Activated CD4-positive, alpha-beta T cell treated with anti-CD3 and anti-CD28 coated beads, Interleukin-2, amount 50 U/mL, for 48 hours (primary cell): ENCODE data around the gene AQP12B.
"Not testable (repeated sequence)": the region's sequence is repeated elsewhere in the genome, so short reads cannot be mapped to it uniquely, and the experiment has no call there.

Source experiments
- DNase-seq, 2 experiments: peaks; one replicate each; pipeline ENCODE4 v3.0.0-alpha.2; 2020

Gene AQP12B

DNA sequence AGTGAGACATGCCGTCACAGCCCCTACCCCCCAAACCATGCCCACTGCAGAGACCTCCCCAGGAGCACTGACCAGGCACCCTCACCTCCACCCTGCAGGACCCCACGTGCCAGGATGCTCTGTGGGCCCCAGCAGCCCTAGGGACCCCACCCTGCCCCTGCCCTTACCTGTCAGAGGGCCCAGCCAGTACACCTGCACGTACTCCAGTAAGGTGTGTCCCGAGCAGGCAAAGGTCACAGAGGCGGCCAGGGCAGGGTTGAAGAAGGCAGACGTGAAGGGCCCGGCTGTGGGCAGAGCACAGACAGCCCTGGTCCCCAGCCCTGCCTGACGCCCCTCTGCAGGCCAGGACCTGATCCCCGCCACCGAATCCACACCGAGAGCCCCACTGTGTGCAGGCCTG, 2.5 kb downstream of the AQP12B start:
- not testable (repeated sequence) for DNase-seq

DNA sequence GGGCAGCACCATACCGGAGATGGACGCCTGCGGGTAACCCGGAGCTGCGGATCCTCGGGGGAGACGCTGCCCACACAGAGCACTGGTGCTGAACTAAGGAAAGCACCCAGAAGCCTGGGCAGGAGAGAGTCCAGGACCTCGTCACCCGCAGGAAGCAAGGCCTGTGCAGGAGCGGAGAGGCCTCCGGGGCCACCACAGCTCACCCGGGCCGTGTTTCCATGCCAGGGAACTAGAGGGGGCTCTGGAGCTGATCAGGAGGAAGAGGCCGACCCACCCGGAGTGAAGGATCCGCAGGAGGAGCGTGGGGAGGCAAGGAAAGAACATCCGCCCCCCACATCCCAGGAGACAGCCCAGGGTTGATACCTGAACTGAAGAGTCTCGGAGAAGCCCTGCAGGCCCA, 3.8 kb downstream of the AQP12B start:
- DNase-seq: not testable (repeated sequence)

DNA sequence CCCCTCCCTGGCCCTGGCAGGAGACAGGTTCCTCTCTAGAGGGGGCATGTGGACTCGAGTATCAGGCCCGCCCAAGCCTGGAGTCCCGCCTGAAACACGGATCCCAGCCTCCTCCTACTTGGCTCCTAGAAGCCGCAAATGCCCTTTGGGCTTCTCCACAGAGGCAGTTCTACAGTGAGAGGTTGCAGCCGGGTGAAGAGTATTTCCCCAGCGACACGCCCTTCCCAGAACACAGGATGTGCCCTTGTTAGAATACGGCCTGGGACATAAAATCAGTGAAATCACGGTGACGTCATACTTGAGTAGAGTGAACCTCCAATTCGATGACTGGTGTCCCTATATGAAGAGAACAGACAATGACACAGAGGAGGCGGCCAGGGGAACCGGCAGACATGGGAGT, 4.6 kb downstream of the AQP12B start:
- DNase-seq: not testable (repeated sequence)

DNA sequence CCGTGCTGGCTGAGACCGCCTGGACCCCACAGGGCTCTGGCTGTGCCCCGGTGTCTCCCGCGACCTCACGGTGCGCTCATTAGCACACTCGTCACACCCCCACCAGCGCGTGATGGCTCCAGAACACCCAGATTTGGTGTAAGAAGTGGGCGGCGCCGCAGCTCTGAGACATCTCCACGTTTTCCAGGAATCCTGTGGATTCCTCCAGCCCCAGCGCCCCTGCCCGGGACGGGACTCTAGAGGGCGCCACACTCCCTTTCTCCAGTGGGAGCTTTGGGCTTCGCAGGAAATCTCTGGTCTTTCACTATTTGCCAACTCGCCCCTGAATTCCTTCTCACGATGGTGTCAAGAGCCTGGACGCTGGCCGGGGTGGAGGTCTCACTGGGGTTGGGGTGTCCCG, 7.3 kb downstream of the AQP12B start:
- DNase-seq: not testable (repeated sequence)

DNA sequence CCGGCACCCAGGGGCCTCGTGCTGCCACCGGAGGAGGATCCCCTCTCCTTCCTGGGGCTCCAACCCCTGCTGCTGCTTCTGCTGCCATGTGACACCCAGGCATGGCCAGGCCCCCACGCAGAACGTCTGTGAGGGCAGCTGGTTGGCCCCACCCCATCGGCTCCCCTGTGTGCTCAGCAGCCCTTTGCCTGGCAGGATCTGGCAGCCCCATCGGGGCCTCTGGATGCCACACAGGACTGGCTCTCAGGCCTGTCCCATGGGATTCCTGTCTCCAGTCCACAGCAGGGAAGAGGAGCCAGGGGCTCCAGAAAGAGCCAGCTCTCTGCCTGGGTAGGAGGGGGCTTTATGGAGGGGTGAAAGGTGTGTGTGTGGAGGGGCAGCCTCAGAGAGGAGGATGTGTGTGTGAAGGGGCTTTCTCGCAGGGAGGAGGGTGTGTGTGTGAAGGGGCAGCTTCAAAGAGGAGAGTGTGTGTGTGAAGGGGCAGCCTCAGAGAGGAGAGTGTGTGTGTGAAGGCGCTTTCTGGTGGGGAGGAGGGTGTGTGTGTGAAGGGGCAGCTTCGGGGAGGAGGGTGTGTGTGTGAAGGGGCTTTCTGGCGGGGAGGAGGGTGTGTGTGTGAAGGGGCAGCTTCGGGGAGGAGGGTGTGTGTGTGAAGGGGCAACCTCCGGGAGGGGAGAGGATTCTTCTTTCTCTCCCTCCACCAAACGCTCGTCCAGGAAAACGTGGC, 8.1 kb downstream of the AQP12B start:
- DNase-seq: not testable (repeated sequence)

DNA sequence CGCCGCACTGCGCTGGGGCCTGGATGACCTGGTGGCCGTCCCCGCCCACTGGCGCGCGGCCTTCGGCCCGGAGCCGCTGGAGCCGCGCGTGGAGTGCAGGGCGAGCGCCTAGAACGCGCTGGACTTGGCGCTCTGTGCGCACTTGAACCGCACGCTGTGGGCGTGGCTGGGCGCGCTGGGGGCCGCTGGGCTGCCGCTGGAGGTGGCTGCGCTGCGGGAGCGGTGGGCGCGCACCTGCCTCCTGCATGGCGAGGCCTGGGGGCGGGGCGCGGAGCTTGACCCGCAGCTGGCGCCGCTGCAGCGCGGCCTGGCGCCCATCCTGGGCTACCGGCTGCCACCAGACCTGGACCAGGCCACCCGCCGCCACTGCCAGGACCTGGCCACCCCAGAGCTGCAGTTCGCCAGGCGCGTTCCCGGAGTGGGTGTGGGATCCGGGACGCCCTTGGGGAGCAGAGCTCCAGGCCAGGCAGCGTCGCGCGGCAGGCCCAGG, 9.9 kb downstream of the AQP12B start:
- DNase-seq: no peak

DNA sequence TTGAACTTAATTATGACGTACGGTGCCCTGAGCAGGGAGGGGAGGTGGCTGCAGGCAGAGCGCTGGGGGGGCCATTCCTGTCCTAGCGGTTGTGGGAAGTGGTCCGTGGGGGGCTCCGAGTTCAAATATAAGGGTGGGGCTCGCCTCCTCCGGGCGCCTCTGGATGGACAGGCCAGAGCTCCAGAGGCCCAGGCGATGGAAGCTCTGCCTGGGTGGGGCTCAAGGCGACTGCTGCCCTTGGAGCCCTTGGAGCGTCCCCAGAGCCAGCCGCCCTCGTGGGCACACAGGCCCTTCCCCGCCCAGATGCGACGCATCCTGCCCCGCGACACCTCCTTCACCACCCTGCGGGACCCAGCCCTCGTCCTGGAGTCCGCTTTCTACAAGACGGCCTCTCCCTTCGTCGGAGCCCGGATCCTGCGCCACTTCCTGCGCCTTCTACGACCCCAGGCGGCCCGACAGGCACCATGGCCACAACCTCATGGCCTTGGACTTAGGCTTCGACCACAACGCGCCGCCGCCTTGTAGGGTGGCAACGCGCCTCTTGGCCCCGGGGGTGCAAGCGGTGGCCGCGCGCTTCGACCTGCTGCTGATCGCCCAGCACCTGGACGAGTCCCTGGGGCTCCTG, 10.5 kb downstream of the AQP12B start:
- DNase-seq: no peak

DNA sequence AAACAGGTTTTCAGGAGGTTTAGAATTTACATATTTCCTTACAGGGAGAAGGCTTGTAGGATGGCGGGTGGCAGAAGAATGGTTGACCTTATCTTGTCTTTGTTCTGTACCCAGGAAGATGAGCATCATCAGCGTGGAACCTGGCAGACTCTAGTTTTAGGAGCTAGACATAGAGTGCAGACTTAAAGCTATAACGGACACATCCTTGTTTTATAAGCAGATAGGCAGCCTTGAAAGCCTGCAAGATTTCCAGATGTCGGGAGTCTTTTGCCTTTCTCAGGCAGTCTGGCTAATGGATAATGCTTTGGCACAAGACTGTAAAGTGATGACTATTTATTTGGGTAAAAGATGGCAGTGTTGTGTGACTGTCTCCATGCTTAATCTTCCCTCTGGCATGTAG, 11.7 kb downstream of the AQP12B start:
- no peak for DNase-seq

DNA sequence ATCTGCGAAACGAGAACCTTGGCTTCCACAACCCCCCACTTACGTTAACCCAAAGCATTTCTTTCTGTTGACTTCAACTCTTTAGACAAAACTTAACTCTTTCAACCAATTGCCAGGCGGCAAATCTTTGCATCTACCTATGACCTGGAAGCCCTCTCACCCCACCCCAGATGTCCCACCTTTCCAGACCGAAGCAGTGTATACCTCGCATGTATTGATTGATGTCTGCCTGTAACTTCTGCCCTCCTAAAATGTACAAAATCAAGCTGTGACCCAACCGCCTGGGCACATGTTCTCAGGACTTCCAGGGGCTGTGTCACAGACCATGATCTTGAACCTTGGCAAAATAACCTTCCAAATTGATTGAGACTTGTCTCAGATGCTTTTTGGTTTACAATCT, 12.3 kb downstream of the AQP12B start:
- no peak for DNase-seq

DNA sequence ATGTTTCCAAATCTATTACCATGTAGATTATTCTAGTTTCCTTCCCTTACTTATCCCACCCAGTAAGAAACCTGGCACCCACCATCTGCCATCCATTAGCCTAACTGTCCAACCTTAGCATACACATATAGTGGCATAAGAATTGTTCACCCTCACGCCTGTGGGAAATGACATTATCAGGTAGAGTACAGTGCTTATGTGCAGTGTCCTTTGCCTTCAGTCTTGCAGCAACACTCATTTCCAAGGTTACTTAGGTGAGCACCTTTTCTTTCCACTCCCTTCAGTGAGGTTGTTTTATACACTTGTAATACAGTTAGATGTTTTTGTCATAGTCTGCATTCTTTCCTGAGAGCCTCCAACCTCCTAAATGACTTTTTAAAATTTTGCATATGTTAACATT, 18.1 kb downstream of the AQP12B start:
- DNase-seq: no peak

DNA sequence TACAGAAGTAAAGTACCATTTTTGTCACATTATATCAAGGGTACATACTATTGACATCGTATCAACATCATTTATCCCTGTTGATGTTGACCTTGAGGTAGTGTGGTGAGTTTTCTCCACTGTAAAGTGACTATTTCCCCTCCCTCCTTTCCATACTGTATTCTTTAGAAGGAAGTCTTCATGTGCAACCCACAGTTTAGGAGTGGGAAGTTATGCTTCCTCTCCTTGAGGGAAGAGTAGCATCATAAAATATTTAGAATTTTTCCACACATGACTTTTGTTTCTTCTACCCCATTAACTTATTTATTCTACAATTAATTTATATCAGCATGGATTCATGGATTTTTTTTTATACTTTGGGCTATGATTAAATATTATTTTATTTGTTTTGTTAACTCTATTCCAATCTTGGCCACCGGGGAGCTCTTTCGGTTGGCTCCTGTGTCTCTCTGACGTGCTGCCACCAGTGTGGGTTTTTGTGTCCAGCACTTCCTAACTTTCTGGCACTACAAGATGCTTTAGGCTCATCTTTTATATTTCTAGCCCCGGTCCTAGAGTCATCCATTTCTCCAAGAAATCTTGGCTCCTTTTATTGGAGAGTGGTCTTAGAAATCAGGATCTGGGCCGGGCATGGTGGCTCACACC, 19.0 kb downstream of the AQP12B start:
- no peak for DNase-seq

DNA sequence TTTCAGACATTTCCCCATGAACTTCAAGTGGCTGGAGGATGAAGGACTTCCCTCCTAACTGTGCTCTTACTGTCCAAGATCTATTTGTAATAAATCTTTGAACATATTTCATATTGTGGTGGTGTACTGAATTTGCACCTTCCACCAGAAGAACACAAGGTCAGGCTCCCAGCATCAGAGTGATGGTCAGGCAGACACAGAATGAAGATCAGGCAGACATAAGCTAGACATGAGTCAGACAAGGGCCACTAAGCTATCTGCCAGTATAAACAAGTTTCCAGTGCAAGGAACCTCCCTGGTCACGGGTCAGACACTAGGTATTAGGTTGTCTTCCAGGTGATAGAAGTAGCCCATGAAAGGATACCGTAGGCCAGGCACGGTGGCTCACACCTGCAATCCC, 20.0 kb downstream of the AQP12B start:
- no peak for DNase-seq

DNA sequence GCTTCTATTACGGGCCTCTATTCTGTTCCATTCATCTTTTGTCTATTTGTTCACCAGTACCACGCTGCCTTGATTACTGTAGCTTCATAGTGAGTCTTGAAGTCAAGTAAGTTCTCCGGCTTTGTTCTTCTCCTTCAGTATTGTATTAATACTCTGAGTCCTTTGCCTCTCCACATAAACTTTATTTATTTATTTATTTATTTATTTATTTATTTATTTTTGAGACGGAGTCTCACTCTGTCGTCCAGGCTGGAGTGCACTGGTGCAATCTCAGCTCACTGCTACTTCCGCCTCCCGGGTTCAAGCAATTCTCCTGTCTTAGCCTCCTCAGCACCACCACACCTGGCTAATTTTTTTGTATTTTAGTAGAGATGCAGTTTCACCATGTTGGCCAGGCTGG, 22.8 kb downstream of the AQP12B start:
- DNase-seq: not testable (repeated sequence)

DNA sequence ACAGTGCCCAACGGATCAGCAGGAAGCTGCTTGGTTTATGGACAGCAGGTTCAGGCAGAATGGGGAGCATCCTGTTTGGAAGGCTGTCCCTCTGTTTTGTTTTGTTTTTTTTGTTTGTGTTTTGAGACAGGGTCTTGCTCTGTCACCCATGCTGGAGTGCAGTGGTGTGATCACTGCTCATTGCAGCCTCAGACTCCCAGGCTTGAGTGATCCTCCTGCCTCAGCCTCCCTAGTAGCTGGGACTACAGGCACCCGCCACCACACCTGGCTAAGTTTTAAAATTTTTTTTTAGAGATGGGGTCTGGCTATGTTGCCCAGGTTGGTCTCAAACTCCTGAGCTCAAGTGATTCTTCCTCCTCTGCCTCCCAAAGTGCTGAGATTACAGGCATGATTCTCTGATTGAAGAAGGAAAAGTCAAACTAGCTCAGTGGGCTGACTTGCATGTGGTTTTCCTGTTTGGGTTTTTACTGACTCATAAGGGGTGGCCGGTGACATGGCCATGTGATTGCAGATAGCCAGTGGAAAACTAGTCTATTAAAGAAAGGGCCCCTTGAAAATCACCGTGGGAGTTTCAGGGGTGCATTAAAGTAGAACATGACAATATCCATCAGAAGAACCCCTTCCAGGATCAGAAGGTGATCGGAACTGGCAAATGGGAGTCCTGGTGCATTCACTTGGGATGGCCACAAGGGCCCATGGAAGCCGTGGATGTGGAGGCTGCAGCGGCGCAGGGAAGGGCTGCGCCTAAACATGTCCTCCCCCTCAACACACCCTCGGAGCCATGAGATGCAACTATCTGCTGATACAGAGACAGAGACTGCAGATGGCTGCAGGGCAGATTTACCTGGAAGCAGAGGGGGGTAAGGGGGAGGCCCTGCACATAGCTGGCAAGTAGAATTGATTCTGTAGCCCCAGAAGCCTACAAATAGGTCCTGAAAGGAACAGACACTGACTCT, 26.5 kb downstream of the AQP12B start:
- peak in 1 of 2 experiments; percentile 7 for DNase-seq

DNA sequence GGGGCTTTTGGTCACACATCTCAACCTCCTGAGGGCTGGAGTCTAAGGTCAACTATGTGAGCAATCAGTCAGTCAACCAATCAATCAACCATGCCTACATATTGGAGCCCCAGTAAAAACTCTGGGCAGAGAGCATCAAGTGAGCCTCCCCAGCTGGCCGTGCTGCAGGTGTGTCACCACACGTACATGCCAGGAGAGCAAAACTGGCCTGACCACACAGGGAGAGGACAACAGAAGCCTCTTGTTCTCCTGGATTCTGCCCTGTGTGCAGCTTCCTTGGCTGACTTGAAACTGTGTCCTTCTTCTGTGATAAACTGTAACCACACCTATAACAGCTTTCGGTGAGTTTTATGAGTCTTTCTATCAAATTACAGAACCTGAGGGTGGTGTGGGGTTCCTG, 31.5 kb downstream of the AQP12B start:
- no peak for DNase-seq

DNA sequence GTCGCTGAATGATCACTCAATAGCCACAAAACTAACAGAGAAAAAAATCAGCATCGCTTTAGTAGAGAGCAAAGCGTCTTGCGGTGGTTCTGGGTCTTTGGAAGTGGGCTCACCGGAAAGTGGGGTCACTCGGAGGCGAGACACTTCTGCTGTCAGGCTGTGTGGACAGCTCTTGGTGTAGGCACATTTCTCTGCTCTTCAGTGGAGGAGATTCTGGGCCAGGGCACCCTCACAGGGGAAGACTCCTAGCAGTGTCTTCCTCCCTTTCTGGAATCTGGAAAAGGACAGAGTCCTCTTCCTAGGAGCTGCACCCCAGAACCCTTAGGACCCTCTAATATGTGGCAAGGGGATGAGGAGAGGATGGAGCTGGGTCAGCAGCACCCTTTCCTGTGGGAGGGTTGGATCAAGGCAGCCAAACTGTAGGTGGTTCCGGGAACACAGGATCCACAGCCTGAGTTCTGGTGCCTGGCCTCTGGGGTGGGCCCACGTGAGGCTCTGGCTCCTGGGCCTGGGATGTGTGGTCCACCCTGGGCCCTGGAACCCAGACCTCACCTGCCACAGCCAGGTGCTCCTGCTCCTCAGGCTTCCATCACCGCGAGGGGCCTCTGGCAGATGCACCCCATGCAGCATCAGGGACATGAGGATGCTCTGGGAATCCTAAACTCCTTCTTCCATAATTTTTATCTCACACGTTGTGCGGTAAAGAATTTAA, 32.3 kb downstream of the AQP12B start:
- DNase-seq: no peak

DNA sequence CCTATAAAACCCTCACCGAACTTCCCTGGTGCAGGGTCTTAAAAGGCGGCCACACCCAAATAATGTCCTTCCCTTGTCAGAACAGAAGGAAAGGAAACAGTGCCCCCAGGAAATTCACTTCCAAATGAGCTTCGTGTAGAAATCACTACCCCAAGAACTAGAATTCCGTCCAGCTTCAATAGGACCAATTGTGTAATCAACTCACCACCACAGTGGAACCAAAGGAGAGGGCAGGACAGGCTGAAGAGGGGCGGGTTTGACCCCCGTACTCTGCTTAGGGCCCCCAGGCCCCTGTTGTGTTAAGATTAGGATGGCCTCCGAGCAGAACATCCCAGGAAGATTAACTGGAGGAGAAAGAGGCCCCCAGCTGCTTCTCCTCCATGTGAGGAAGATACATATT, 33.4 kb downstream of the AQP12B start:
- no peak for DNase-seq

DNA sequence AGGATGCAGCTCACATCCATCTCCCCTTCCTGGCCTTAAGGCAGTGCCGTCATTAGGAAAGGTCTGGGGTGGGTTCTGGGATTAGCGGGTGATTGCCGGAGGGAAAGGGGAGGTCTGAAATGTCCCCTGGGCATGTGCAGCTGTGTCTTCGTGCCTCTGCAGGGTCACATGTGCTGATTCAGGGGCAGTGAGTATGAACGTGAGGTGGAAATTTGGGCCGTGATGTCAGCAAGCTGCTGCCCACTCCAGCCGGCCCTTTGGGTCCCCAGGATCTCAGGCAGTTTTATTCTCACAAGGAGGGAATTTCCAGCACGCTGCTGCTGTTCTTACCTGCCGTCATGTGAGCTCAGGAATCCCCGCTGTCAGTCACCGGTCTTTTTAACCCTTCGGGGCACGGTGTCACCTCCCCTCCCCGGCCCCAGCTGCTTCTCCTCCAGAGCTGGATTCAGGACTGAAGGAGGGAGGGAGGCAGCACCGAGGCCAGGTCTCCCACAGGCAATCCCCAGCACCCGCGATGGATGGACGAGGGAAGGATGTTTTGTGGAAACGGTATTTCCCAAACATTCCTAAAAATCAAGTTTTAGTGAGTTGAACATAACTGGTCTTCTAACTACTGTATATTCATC, 33.9 kb downstream of the AQP12B start:
- DNase-seq: peak in 1 of 2 experiments; percentile 1

DNA sequence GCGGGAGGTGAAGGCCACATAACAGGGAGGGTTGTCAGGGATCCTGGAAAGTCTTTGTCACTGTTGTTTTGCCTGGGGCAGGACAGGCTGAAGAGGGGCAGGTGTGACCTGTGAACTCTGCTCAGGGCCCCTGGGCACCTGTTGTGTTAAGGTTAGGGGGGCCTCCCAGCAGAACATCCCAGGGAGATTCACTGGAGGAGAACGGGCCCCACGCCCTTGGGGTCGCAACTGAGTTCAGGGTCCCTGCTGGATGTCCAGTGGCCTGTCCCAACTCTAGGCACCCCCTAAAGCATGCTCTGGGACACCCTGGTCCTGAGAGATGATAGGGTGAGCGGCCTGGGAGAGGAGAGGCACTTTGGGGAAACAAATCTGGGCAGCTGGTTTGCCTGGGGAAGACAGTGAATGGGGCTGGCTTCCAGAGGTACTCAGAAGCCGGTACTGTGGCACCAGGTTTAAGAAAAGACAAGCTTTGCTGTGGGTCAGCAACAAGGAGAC, 34.5 kb downstream of the AQP12B start:
- peak in 1 of 2 experiments; percentile 1 for DNase-seq

DNA sequence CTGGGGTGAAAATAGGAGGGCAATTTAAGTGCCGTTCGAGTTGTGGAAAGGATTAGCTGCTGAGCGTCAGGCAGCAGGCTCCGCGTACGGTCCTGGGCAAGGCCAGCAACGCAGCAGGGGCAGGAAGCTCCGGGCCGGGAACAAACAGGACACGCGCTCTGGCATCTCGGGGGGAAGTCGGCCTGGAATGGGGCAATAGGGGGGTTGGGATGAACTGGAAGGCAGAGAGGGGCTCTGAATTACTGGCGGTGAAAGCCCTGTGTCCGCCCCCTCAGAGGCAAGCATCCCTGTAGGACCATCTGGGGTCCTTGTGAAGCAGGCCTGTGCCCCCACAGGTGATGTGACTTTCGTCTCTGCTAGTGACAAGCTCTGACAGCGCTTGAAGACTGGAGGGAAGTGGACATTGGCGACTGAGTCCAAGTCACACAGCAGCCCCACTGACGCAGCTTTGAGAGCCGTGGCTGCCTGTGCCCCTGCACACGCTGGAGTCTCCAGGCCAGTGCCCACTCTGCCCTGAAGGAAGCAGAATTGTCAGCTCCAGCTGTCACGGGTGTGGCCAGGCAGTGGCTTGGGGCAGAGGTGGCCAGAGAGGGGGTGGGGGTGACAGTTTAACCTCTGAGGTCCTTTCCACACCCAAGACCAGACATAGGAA, 35.1 kb downstream of the AQP12B start:
- peak in 1 of 2 experiments; percentile 1 for DNase-seq
